GM21786 (cell line): ENCODE measurements around the gene PRND.
"Not testable (repeated sequence)": the region's sequence is repeated elsewhere in the genome, so short reads cannot be mapped to it uniquely, and the experiment has no call there.

Source experiments
- ATAC-seq: cut with Tn5 transposase; IDR thresholded peaks from one replicate; pipeline ENCODE4 v1.9.1; 2021; ENCODE audit not compliant: unreplicated experiment

The PRND gene

DNA sequence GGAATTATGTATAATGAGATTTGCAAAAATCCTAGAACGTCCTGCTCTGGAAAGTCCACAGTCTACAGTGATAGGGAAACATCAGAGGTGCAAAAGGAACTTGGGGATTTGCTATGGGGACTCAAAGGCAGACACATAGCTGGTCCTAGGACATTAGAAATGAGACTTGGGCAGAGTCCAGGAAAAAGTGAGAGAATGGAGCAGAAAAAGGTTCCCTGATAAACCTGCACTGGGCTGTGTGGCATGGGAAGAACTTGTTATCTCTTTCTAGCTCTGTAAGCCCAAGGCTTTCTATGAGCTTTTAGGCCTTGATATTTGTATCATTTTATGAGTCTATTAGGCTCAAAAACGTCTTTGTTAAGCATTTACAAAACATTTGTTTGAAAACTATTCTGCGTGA lies 15.2 kb downstream of the PRND start:
- no peak for ATAC-seq

- no peak for ATAC-seq
These were observed 16.3 kb downstream of the PRND start for GRCh38 chr20:4737857-4738627.

GRCh38 chr20:4740774-4741431 lies 19.2 kb downstream of the PRND start:
- ATAC-seq: no peak

- ATAC-seq: no peak
These were observed 27.1 kb downstream of the PRND start for GRCh38 chr20:4748847-4749246.

DNA sequence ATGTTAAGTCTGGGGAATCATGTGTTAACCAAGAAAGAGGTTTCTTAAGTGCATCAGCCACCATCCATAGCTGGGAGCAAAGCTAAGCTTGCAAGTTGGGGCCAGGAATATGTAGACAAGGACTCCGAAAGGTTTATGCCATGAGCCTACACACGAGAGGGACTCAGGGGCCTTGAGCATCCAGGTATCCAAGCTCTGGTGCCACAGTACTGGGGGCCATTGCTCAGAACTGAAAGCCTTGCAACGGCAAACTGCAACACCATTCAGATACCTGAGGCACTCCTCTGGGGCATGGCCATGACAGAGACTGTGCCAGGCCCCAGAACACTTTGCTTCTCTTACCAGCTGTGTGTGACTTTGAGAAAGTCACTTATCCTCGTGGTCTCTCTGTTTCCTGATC lies 27.6 kb downstream of the PRND start:
- no peak for ATAC-seq

DNA sequence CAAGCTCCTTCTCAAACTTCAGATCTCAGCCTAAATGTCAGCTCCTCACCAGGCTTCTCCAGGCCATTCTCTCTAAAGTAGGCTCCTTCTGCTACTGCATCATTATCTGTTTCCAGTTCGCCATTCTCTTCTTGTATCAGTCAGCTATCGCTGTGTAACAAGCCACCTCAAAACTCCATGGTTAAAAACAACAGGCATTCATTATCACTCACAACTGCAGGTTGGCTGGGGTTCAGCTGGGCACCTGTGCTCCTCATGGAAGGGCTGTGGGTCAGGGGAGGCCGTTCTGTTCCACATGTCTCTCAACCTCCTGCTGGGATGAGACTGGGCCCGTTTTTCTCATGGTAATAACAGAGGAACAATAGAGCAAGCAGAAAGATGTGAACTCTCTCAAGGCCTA lies 28.7 kb downstream of the PRND start:
- ATAC-seq: no peak

DNA sequence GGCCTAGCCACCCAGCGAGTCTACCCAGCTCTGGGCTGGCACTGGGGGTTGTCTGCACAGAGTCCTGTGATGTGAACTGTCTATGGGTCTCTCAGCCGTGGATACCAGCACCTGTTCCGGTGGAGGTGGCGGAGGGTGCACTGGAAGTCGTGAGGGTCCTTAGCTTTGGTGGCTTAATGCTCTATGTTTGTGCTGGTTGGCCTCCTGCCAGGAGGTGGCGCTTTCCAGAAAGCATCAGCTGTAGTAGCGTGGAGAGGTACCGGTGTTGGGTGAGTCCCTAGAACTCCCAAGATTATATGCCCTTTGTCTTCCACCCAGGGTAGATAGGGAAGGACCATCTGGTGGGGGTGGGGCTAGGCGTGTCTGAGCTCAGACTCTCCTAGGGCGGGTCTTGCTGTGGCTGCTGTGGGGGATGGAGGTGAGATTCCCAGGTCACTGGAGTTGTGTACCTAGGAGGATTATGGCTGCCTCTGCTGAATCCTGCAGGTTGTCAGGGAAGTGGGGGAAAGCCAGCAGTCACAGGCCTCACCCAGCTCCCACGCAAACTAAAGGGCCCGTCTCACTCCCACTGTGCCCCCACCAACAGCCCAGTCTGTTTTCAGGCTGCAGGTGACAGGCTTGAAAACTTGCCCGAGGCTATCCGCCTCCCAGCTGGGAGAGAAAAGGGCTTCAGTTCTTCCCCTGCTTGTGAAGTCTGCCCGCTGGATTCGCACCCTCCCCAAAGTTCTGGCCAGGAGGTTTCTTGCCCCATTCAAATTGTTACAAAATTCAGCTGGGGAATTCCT lies 37.6 kb downstream of the PRND start:
- ATAC-seq: not testable (repeated sequence)

DNA sequence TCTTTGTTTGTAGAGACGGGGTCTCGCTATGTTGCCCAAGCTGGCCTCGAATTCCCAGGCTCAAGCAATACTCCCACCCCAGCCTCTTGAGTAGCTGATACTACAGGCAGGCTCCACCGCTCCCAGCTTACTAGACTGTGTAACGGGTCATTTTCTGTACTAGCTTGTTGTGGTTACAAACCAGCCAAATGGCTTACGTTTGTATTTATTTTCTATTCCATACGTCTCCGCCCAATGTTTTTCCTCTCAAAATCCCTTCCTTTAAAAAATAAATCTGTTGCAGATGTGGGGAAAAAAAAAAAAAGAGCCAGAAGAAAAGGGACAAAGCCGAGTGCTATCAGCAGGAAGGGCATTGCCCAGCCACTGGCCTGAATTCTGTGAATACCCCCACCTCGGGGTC lies 41.6 kb downstream of the PRND start:
- no peak for ATAC-seq

DNA sequence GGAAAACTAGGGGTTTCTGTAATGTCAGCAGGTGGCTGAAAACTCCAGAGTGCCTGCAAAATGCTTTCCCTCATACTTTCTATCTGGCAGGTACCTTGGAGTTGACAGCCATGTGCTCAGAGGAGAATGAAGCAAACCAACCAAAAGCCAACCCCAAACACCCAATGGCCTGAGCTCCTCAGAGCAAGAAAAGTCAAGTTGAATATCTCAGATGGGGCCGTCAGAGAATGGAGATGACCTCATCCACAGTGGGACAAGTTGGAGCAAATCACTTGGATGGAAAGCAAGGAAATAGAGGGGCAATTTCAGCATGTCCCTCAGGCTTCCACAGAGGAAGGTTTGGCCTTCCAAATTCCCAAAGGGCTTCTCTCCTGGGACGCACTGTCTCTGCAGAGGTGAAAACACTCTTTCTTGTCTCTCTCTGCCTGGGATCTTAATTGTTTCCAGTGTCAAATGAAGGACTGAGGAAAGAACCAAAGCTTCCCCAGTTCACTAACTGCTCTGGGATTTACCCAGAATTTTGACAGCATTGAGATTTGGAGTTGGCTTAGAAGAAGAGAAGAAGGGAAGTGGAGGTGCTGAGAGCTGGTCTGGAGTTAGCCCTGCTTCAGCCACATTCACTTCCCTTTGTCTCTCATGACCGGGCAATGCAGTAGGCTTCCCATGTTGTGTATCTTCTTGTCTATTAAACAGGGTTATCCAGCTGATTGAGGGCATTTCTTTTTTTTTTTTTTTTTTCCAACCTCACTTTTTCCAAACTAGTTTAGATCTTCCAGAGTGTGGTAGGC lies 42.2 kb downstream of the PRND start:
- no peak for ATAC-seq

GRCh38 chr20:4764805-4765204 lies 43.1 kb downstream of the PRND start:
- no peak for ATAC-seq

GRCh38 chr20:4765681-4766080 lies 44.0 kb downstream of the PRND start:
- no peak for ATAC-seq

- no peak for ATAC-seq
These were observed 44.9 kb downstream of the PRND start for GRCh38 chr20:4766631-4767030.

GRCh38 chr20:4767084-4767483 lies 45.4 kb downstream of the PRND start:
- ATAC-seq: no peak

GRCh38 chr20:4769328-4769727 lies 47.6 kb downstream of the PRND start:
- ATAC-seq: no peak

- ATAC-seq: no peak
These were observed 48.3 kb downstream of the PRND start for GRCh38 chr20:4770026-4770425.

- ATAC-seq: no peak
These were observed 49.3 kb downstream of the PRND start for GRCh38 chr20:4771004-4771403.

DNA sequence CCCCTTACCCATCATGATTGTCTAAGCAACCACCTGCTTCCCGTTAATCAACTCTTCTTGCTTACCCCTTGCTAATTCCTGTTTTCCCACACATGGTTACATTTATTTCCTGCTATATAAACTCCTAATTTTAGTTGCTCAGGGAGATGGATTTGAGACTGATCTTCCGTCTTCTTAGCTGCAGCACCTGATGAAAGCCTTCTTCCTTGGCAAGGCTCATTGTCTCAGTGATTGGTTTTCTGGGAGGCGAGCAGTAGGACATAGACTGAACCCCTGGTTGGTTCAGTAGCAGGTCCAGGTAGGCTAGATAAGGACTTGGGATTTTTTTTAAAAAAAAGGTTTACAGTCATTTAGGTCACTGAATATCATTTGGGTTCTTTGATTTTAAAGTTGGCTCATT lies 50.4 kb downstream of the PRND start:
- no peak for ATAC-seq

DNA sequence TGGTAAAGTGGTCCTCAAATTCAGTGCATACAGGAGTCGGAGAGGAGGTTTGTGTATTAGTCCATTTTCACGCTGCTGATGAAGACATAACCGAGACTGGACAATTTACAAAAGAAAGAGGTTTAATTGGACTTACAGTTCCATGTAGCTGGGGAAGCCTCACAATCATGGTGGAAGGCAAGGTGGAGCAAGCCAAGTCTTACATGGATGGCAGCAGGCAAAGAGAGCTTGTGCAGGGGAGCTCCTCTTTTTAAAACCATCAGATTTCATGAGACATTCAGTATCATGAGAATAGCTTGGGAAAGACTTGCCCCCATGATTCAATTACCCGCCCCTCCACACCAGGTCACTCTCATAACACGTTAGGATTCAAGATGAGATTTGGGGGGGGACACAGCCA lies 51.3 kb downstream of the PRND start:
- ATAC-seq: not testable (repeated sequence)

- ATAC-seq: no peak
These were observed 52.0 kb downstream of the PRND start for GRCh38 chr20:4773736-4774135.

DNA sequence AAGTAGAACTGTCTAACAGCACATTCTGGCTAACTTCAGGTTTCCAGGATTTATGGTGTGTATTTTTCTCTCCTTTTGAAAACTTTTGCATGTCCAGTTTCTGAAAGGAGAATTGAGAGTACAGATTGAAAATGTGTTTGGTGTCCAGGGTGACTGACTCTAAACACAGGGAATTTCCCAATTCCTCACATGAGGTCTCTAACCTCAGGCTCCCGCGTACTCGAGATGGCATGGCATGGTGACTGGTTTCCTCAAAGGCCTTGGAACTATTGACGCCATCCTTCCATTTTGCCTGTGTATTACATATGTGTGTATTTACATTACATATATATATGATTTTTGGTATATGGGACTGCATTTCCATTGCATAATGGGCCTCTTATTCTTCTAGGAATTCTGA lies 52.5 kb downstream of the PRND start:
- no peak for ATAC-seq
